CD1c-positive myeloid dendritic cell (primary cell): ENCODE results near the gene CD248.
A peak's percentile ranks its signal among the peaks of the same experiment; 100 is the strongest.
"Not testable (repeated sequence)": the region's sequence is repeated elsewhere in the genome, so short reads cannot be mapped to it uniquely, and the experiment has no call there.

ENCODE experiments used
- DNase-seq: peaks from one replicate; pipeline ENCODE4 v3.0.0-alpha.2; 2016; ENCODE audit errors: extremely low spot score

The CD248 gene

DNA sequence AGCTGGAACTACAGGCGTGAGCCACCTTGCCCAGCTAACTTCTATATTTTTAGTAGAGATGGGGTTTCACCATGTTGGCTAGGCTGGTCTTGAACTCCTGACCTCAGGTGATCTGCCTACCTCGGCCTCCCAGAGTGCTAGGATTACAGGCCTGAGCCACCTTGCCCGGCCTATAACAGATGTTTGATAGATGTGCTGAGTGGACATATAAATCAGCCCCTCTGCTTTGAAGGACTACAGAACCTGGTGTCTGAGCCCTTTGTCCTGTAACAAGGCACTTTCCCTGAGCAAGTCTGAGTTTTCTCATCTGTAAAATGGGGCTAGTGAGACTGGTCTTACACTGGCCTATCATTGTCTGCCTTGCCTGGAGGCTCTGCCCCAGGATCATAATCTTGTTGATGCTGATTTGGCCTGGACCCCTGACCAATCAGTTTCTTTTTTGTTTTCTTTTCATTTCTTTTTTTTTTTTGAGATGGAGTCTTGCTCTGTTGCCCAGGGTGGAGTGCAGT lies 12.4 kb upstream of the CD248 start:
- DNase-seq = no peak

DNA sequence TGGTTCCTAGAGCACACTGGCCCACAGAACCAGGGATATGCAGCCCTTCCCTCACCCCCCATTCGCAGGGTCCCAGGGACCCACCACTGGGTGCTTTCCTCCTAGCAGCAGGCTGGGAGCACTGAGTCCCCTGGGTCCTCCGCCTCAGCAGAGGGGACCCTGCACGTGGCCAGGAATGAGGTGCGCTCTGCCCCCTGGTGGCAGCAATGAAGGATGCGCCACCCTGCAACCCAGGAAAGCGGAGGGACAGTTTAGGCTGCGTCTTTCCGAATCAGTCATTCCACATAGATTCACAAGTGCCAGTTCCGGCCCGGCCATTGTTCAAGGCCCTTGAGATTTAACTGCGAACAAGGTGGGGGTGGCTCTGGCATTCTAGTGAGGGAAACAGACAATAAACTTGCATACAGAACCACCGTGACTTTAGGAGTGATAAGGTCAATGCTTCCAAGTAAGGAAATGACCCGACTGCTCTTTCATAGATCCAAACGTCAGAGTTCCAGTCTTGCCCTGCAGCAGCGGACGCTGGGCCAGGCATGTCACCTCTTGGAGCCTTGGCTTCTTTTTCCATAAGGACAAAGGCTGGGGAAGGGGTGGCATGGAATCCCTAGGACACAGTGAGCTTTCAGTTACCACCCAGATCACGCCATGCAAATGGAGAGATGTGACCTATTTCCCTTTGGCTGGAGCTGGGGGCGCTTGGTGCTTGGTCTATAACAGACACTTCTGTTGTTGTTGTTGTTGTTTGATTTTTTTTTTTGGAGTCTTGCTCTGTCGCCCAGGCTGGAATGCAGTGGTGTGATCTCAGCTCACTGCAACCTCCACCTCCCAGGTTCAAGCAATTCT lies 11.7 kb upstream of the CD248 start:
- DNase-seq = peak; percentile 85

DNA sequence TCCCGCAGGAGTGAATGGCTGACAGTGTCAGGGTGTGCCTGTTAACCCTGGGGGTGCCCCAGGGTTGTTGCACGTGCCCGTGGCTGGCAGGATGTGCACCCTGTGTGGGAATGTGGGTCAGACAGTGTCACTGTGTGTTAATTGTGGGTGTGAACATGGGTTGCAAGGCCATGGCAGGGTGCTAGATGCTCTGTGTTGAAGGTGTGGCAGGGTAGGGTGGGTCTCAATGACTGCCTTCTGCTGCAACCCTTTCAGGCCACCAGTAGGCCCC lies 11.1 kb upstream of the CD248 start:
- DNase-seq = no peak

DNA sequence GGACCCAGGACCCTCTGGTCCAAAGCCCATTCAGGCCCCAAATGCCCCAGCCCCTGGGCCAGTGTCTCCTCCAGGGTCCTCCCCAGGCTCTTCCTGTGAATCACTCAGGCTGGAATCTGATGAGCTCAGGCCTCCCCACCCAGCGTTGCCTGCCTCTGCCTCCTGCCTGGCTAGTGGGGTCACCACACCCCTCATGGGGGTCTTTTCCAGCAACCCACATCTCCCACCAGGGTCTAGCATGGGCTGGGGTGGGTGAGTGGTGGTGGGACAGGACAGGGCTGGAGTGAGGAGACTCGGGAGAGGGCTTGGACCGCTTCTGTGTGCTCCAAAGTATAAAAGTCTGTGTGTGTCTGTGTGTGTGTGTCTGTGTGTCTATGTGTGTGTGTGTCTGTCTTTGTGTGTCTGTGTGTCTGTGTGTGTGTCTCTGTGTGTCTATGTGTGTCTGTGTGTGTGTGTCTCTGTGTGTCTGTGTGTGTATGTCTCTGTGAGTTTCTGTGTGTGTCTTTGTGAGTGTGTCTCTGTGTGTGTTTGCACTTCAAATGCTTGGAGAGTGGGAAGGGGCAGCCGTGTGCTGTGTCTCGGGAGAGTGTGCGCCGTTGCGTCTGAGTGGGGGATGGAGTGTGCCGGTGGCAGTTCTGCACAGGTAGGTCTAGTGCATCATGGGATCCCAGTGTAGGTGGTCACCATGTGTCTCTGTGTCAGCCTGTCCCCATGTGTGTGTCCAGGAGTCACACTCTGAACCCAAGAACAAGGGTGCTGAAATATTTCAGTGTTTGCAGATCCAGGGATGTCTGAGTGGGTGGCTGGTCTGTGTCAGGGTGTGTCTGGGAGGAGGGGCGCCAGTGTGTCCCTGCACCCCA lies 10.6 kb upstream of the CD248 start:
- no peak for DNase-seq

DNA sequence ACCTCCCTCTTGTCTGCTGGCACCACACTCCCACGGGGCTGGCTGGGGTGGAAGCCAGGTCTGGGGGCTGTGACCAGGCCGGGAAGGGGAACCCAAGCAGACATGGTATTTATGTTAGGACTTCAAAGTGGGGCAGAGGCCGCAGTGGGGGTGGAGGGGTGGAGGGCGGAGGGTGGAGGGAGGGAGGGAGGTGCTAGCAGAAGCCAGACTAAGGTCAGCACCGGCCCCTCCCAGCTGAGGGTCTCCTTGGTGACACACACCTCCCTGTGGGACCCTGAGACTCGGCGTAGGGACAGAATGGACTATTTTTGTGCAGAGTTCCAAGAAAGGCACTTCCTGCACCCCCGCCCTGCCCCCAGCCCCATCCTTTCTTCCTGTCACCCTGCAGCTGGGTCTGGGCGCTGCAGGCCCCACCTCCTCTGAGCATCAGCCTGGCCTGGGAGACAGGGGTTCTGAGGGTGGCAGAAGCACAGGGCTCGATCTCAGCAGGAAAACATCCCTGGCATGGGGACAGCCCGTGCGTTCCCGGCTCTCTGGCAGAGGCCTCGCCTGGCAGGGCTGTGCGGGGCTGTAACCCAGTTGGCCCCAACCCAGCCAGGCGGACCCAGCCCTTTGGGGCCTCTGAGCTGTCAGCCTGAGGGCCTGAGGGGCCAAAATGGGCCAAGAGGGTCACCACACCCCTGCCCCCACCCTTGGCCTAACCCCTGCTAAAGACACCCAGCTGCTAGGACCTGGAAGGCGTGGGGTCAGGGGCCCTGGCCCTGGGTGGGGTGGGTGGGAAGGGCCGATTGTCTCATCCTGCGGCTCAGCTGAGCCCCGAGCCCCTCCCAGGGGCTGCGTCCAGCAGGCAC lies 9.6 kb upstream of the CD248 start:
- no peak for DNase-seq

DNA sequence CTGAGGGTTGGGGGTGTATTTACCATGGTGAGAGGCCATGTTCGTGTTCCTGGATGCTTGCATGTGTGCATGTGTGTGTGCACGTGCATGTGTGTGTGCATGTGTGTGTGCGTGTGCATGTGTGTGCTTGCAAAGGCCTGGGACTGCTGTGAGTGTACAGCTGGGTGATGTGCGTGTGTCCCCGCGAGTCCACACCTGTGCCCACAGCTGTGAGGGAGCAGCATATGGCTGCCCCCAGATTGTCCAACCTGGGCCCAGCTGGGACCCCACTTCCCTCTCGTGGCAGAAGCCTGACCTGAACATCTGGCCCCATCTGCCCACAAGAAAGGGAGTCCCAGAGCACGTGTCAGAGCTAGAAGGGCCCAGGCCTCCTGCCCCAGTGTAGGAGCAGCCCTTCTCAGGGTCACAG lies 8.4 kb upstream of the CD248 start:
- DNase-seq = no peak

DNA sequence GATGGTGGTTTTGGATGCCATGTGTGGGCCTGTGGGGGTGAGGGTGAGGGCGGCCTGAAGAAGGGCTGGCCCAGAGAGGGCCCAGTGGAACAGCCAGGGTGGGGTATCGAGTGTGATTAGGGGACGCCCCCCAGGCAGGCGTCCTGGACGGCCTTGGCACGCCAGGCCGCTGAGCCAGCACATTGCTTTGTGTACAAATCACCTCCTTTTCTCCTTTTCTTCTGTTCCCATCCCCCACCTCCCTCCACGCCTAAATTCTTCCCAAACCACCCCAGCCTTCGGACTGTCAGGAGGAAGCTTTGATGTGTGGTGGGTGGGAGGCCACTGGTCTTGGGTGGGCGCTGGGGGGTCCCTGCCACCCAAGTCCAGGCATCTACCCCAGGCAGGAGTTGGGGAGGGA lies 7.8 kb upstream of the CD248 start:
- no peak for DNase-seq

DNA sequence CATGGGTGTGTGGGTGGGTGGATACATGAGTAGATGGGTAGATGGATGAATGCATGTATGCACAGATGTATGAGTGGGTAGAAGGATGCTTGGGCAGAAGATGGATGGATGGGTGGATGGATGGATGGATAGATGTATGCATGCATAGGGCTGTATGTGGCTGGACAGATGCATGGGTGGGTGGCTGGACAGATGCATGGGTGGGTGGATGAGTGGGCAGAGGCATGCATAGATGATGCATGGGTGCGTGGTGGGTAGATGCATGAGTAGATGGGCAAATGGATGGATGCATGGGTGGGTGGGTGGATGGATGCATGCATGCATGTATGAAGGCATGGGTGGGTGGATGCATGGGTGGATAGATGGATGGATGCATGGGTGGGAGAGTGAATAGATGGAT lies 6.8 kb upstream of the CD248 start:
- DNase-seq = no peak

DNA sequence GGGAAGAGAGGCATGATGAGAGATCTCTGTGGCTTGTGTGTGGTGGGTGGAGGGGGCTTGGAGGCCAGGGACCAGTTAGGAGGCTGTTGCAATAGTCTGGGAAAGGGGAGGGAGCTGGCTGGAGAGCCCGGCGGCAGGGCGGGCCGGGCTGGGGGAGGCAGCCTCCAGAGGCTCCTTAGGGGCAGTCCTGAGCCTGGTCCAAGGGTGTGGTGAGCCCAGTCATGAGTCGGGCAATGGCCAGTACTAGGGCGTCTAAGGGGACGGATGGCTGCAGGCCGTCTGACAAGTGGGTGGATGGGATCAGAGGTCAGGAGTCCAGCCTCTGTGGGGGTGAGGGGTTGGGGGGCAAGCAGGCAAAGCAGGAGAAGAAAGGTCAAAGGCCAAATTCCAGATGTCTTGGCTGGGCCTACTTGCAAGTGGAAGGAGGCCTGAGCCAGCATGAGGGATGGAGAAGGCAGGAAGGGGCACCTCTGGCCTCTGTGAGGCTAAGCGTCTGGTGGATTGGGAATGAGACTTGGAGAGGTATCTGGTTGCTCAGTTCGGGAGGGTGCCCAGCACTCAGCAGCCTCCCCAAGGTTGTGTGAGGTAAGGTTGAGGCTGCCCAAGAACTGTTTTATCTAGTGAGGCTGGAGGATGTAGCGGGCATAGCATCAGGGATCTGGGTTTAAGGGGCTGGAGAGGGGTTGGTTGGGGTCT lies 6.0 kb upstream of the CD248 start:
- no peak for DNase-seq

DNA sequence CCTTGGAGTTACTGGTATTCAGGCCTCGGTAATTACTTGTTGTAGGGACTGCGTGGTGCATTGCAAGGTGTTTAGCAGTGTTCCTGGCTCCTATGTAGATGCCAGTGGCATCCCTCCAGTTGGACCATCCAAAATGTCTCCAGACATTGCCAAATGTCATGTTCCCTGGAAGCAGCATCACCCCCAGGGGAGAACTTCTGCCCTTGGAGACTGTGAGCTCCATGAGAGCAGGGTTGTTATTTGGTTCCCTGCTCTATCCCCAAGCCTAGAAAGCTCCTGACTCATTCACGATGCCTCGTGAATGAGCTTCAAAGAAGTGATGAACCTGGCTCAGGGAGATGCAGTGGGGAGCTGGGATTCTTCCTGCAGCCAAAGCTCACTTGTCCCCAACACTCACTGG lies 4.8 kb upstream of the CD248 start:
- no peak for DNase-seq

DNA sequence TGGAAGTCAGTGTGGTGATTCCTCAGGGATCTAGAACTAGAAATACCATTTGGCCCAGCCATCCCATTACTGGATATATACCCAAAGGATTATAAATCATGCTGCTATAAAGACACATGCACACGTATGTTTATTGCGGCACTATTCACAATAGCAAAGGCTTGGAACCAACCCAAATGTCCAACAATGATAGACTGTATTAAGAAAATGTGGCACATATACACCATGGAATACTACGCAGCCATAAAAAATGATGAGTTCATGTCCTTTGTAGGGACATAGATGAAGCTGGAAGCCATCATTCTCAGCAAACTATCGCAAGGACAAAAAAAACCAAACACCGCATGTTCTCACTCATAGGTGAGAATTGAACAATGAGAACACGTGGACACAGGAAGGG lies 3.9 kb upstream of the CD248 start:
- not testable (repeated sequence) for DNase-seq

DNA sequence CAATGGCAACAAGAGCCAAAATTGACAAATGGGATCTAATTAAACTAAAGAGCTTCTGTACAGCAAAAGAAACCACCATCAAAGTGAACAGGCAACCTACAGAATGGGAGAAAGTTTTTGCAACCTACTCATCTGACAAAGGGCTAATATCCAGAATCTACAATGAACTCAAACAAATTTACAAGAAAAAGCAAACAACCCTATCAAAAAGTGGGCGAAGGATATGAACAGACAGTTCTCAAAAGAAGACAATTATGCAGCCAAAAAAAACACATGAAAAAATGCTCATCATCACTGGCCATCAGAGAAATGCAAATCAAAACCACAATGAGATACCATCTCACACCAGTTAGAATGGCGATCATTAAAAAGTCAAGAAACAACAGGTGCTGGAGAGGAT lies 3.4 kb upstream of the CD248 start:
- not testable (repeated sequence) for DNase-seq

DNA sequence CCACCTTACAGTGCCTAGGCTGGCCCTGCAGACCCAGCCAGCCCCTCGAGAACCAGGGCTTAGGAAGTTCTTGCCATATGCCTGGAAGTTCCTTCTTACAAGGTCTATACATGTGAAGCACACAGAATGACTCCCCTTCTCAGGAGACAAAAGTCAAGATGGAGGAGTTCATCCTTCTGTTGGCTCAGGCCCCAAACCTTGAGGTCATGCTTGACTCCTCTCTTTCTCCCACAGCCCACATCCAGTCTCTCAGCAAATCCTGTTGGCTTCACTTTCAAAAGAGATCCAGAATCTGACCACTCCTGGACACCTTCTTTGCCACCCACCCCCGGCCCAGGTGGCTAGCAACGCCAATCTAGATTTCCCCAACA lies 1.7 kb upstream of the CD248 start:
- DNase-seq = no peak

DNA sequence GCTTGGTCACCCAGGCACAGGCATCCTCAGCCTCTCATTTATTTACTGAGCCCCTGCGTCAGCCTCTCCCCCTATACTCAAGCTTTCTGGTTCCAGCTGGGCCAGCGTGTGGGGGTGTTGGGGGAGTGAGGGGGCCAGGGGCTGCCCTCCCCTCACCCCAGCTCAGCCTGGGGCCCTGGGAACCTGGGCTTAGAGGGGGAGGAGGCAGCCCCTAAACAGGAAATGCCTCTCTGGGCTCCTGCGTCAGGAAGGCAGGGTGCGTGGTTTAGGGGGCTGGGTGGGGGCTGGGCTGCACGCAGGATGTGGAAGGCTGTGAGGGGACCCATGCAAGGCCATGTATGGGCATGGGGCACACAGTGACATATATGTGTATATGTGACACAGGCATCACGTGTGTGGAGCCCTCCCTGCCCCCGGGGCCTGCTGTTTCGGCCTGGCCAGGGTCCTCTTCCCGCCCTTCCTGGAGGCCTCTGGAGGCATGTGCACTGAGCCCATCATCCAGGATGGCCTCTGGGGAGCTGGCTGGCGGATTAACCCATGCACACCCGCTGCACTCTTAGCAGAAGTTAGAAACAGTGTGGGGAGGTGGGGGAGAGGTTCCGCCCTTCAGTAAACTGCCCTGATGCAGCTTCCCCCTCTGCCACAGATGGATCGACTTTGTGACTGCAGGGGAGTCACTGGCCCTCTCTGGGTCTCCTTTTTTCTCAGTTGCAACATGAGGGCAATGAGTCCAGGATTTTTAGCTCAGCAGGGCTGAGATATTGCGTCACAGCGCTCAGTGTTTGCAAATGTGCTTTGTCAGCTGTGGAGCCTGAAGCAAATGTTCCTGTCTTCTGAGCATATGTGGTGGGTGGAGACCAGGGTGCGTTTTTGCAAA lies 1.1 kb upstream of the CD248 start:
- DNase-seq = peak; percentile 87

DNA sequence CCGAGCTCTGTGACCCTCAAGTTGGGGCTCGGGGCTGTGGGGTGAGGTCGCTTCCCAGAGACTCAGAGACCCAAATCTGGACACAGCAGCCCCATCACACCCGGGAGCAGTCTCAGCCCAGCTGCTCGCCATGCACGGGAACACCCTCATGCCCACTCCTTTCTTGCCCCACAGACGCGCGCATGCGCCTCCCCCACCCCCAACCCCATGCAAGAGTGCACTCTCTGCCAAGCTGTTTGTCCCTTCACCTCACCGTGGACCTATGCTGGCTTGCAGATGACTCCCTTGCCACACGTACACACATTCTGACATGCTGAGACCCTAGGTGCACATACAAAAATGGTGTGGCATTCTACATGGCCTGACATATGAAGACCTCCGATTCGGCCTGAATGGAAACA lies 478 bp upstream of the CD248 start:
- peak; percentile 31 for DNase-seq

DNA sequence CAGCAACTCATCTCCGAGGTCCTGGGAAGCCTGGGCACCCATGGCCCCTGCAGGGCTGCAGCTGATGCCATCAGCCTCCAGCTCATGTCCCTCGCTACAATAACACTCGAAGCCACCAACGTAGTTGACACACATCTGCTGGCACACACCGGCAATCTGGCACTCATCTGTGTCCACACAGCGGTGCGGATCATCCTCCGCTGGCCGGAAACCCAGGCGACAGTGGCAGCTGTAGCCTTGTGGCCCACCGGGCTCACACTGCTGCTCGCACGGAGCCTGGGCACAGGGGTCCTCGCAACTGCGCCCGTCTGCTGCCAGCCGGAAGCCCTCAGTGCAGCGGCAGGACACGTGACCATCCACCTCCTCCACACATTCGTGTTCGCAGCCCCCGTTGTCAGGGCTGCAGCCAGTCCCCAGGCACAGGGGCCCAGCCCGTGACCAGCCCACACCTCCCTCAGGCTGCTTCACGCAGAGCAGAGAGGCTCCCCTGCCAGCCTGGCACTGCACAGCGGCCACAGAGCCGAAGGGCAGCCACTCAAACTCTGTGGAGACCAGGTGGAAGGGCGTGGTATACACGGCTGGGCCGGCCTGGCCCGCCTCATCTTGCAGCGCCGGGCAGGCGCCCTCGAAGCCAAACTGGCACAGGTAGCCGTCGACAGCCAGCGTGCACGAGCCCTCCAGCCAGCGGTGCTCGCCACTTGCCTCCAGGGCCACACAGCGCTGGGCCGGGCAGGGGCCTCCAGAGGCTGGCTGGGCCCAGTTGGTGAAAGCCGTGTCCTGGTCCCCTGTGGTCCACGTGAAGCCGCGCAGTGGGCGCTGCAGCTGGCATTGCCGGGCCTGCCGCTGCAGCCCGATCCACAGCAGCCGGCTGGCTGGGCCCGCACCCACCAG lies 678 bp downstream of the CD248 start:
- DNase-seq = no peak

DNA sequence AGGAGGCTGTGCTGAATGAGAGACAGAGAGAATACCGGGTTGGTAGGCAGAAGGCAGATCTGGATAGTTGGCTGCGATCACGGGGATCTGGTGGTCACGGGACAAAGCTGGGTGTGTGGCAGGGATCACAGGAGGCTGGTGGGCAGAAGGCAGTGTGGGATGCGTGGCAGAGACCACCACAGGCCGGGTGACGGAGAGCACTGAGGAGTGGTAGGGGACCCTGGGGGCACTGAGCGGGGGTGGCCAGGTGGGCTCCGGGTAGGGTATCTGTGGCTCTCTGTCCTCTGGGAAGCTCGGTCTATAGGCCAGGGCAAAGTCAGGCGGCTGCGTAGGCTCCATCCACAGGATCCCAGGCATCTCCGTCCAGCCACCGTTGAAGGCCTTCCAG lies 1.4 kb downstream of the CD248 start:
- no peak for DNase-seq

DNA sequence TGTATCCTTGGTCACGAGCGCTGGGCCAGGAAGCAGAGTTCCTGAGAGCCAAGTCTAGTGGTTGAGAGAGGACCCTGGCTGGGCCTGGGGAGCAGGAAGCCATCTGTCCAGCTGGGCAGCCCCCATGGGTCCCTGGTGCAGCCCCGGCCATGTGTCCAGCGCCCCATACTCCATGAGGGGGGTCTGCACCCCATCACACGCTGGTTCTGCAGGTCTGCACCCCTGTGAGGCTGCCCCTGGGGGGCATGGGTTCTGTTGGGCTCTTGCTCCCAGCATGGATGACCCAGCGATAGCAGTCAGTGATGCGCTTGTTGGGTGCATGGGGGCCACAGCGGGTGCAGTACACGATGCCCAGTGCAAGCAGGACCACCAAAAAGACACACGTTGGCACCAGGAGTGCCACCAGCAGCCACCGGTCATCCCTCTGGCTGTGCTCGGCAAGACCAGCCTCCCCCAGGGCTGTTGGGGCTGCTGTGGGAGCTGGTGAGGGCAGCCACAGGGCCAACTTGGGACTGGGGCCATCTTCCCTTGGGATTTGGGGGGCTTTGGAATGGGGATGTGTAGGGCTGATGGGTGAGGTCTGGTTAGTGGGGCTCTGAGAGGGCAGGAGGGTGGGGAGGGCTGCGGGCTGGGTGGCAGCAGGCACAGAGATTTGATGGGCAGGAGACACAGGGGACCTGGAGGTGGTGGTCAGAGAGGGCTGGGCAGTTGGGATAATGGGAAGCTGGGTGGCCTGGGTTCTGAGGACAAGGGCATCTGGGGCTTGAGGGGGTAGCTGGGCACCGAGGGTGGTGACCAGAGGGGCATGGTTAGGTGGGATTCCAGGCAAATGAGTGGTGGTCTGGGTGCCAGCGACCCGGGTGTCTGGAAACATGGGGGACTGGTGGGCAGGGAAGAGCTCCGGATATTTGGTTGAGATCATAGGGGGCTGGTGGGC lies 2.0 kb downstream of the CD248 start:
- DNase-seq = no peak

DNA sequence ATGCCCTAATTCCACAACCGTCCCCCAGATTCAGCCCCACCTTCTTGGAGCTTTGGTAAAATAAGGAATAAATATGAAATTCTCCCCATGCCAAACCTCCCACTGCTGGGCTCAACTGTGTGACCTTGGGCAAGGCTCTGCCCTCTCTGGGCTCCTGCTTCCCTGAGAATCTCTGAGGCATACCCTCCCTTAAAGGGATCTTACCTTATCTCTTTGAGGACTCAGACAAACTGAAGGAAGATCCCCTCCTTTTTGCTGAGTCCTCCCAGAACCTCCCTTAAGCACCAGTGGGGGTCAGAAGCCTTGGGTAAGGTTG lies 2.7 kb downstream of the CD248 start:
- DNase-seq = no peak
